ENCODE data around the gene SMG7.

Gene SMG7

DNA sequence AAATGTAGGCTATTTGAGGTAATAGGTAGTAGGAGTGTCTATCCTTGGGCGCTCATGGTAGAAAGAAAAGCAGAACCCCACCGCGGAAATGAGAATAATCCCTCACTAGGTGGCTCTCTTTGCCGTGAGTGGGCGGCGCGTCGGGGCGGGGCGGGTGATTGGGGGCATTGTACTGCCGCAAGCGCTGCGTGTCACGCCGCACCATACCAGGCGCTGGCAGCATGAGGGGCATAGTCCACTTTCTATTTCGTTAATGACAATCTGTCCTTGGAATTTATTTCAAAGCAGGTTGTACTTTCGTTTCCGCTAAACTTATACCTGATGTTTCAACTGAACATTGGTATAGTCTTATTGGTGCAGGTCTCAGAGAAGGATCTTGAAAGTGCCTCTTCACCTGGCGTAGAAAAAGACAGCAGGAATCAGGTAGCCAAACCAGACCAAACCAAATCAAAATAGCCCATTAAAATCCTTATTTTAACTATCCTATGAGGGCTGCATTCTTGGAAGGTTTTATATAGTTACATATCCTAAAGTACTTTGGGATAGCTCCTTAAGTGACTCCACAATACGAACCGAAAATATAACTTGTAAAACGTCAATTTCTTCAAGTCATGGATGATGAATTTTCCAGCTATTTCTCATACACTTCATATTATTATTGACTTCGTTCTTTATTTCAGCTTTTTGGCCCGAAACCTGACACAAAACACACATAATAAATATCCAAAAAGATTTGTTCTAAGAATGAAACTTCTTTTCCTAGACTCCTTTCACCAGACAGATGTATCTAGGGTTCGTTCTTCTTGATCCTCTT, 1.9 kb upstream of the SMG7 start:
- DNase-seq, result peak; percentile 39 to 78

DNA sequence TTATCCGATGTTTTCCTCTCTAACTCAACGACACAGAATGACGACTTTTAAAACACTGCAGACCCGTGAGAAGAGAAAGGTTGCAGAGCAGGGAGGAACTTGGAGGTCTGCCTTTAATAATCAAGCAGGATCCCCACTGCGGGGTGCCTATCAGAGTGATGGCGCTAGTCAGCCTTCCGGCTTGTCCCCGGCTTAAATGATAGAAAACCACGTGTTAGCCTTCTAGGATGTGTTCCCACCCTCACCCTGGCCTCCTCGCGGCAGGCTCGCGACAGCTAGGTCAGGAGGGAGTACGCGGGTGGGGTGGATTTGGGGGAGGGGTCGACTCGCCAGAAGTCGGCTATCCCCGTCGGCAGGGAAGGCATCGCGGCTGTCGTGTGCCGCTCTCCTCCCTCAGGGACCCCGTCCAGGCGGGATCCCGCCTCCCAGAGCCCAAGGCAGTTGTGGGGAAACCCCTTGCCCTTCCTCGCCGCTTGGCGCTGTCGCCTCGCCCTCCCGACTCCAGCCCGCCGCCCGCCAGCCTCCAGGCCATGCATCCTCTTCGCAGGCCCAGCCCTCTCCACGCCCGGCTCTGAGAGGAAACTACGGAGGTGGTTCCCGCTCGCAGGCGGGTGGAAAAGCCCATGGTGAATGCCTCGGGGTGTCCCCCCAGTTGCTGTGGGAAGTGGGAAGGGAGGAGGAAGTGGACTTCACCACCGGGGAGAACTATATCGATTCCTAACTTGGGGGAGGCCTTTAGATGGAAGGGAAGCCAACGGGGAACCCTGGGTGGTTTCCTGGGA, 1.1 kb upstream of the SMG7 start:
- peak; percentile 15 to 65 for DNase-seq

DNA sequence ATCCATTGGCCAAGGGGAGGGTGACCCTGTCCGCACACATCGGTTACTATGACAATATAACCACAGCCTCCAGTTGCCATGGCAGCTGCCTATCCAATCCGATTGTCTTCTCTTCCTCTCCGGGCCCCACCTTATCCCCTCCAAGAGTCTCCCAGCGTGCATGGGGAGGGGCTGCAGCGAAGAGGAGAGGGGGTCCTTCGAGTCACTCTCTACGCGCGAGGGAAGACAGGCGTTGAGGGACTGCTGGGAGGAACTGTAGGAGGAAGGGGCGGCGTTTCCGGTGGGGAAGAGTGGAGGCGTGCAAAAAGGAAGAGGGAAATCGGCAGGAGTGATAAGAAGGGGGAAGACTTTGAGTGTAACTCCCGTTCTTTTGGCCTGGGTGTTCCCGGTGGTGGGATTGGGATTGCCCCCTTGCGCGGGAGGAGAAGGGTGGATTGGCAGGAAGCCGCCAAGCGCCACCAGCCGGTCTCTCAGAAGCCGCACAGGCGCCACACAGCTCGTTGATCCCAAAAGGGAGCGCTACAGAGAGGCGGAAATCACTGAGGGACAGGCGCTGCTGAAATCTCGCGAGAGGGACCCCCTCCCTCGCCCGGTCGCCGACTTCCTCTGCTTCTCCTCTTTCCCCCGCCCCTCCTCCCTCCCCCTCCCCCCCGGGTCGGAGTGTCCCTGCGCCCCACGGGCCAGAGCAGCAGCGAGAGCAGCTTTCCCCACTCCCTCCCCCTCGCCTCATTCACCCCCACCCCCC, 384 bp upstream of the SMG7 start:
- peak; percentile 88 to 93 for DNase-seq

DNA sequence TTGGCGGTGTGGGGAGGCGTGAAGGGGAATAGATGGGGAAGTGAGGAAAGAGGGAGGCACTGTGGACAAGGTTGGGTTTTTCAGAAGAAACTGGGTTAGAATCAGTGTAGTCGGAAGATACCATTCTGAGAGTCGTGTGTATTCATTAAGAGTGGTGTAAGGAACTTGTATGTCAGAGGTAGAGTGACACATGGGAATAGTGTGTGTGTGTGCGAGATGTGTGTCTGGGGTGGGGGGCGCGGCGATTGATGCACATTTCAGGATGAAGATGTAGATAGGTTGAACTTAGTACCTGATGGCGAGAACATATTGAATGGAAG, 878 bp downstream of the SMG7 start:
- DNase-seq, result no peak

DNA sequence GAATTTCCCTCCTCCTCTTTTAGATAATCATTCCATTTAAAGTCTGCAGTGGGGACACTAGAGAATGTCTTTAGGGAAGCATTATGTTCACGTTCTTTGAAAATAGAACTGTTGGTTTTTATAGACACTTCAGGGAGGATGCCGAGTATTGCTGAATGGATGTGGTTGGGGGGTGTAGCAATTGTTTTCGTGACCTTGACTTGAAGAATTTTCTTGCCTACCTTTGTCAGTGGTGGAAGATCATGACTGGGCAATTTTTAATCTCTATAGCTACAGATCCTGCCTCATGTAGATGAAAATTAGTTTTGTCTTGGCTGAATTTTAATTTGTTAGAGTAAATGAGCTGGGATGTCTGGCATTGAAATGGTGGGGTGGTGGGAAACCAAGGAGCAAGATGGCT, 3.8 kb downstream of the SMG7 start:
- DNase-seq, result no peak

DNA sequence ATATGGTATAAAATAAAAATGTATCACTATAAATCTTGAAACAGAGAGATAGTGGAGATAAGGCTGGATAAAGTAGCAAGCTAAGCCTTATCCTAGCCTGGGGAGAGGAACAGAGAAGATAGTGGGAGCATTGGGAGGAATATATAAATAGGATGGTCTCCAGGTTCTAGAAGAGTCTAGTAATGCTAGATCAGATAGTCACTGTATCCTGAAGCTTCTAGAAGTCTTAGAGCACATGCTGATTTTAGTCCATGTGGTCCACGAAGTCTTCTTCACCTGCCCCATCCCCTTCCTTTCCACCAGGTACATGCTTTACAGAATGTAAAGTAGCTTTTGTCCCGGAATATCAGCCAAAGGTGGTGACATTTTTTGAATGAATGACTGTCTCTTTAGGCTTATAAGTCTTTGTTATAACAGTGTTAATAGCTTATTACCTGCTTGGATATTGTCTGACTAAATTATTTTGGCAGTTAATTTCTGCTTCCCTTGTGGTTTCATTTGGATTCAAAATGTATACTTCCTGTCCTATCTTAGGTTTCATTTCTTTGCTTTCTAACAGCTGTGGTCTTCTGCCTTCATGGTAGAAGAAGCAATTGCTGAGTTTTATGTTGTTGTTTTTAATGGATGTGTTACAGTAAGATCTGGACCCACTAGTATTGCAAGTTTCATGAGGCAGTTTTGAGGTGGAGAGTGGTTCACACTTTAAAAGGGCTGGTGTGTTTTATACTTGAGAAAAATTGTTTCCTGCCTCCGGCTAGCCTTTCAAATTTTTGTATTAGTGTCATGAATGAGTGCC, 5.9 kb downstream of the SMG7 start:
- no peak for DNase-seq

DNA sequence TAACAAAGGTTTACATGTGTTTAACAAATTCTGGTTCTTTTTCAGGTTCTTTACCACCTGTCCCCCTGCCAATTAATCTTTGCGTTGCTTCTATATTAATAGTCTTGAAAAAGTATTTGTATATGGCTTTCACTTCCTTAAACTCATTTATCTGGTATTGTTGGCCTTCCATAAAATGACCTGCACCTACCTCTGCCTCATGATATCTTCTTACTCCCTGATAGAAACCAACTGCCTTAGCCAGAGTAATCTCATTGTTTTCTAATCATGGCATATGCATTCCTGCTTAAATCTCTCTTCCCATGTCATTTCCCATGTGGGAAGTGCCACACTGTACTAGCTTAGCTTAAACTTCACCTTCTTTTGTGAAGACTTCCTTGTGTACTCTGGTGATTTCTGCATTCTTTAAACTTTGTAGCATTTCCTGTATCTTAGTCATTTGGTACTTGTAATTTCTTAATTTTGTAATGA, 8.7 kb downstream of the SMG7 start:
- no peak for DNase-seq

DNA sequence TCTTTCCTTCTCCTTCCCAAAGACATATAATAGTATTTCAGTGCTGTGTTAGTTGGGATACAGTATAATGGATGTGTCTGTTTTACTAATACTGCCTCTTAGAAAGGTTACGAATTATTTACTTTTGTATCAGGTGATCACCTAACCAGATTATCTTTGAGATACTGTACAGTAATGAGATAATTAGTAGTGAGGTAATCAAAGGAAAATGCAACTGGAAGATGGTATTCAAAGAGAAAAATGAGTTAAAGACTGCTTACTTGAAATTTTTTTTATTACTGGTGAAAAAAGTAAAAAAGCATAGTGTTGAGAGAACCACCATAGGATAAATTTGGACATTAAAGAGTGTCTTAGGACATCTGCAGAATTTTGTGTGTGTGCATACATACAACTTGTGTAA, 10.9 kb downstream of the SMG7 start:
- DNase-seq, result no peak

DNA sequence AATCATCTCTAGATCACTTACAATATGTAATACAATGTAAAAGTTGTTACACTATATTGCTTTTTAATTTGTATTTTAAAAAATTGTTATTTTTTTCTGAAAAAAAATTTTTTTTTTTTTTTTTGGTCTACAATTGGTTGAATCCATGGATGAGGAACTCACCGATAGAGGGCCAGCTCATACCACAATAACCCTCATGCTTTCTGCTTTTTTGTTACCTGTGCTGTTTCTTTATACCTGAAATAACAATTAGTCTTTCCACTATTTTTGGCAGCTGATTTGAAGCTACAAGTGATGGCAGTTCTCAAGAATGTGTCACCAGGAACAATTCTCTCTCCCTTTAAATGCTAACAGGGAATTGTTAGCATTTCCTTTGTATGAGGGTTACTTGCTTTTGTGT, 12.0 kb downstream of the SMG7 start:
- DNase-seq, result no peak

DNA sequence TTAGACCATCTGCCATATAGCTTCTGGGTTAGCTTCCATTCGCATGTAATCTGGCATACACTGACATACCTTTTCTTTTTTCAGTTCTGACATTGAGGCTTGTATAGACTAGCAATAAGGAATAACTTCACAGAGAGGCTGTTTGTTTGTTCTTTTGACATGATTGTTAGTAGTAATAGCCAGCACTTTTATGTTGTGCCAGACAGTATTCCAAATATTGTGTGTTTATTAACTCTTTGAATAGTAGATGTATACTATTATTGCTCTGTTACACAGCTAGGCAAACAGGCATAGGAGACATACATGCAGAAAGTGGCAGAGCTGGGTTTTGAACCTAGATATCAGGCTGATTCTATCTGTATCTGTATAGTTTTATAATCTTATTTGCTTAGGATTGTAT, 12.6 kb downstream of the SMG7 start:
- DNase-seq, result no peak

DNA sequence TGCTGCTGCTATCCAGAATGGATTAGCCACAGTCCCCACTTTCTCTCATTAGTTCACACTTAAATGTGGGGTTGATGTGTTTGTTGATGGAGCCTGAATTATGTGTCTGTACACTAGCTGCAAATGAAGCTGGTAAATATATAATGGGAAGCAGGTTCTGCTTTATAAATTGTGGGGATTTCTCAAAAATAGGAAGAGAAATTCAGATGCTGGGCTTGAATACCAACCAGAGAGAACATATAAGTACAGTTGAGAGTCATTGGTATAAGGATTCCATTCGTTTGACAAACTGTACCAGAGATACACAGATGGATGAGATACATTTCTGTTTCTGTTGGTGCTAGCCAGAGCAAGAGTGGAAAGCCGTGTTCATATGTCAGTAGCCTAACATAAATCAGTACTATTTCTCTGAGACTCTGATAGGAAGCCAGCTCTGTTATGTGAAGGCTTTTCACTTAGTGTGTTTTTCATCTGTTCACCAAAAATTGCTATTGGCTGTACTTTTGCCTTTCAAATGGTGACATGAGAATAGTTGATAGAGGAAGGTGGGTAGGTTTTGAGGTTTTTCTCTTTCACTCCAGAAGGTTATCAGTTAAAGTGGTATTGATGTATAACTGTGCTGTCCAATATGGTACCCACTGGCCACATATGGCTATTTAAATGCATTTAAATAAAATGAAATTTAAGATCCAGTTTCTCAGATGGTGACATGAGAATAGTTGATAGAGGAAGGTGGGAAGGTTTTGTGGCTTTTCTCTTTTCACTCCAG, 15.6 kb downstream of the SMG7 start:
- no peak for DNase-seq

DNA sequence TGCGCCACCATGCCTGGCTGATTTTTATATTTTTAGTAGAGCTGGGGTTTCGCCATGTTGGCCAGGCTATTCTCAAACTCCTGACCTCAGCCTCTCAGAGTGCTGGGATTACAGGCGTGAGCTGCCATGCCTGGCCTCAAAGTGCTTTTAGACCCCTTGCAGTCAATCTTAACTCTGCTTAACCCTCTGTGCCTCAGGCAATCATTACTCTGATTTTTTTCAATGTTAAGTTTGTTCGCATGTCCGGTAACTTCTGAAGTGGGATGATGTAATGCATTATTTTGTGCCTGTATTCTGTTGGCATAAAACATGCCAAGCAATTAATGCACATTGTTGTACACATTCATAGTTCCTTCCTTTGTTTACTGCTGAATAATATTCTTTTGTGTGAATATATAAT, 18.6 kb downstream of the SMG7 start:
- DNase-seq, result no peak

DNA sequence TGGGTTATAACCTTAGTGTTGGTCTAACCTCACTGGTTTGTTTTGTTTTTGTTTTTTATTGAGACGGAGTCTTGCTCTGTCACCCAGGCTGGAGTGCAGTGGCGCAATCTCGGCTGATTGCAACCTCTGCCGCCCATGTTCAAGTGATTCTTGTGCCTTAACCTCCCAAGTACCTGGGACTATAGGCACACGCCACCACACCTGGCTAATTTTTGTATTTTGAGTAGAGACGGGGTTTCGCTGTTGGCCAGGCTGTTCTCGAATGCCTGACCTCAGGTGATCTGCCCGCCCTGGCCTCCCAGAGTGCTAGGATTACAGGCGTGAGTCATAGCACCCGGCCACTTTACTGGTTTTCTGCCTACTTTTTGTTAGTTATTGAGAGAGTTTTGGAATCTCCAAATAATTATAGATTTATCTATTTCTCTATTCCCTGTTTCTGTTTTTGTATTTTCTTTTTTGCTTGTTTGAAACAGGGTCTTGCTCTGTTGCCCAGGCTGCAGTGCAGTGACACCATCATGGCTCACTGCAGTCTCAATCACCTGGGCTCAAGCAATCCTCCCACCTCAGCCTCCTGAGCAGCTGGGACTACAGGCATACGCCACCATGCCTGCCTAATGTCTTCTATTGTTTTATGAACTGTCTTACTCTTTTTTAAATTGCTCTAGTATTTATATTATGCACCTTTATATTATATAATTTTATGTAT, 21.4 kb downstream of the SMG7 start:
- DNase-seq, result no peak

DNA sequence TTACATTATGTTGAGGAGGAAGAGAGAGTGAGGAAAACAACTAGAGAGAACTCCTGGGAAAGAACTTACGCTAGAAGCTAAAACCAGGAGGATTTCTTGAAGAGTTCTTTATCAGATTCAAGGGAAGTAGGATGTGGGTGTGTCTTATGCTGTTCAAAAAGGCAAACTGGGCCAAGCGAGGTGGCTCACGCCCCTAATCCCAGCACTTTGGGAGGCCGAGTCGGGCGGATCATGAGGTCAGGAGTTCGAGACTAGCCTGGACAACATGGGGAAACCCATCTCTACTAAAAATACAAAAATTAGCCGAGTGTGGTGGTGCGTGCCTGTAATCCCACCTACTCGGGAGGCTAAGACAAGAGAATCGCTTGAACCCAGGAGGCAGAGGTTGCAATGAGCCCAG, 23.1 kb downstream of the SMG7 start:
- no peak for DNase-seq

DNA sequence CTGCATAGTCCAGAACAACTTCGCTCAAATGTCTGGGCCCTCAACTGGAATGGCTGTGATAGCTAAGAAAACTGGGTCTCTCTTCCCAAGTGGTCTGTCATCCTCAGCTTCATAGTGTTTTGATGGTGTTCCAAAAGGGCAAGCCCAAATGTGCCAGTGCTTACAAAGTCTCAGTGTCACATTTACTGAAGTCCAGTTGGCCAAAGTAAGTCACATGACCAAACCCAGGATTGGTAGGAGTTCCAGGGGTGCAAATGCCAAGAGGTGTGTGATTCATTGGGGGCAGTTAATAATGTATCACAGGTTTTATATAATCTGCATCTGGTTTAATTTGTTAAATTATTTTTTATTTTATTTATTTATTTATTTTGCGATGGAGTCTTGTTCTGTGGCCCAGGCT, 24.9 kb downstream of the SMG7 start:
- no peak for DNase-seq

DNA sequence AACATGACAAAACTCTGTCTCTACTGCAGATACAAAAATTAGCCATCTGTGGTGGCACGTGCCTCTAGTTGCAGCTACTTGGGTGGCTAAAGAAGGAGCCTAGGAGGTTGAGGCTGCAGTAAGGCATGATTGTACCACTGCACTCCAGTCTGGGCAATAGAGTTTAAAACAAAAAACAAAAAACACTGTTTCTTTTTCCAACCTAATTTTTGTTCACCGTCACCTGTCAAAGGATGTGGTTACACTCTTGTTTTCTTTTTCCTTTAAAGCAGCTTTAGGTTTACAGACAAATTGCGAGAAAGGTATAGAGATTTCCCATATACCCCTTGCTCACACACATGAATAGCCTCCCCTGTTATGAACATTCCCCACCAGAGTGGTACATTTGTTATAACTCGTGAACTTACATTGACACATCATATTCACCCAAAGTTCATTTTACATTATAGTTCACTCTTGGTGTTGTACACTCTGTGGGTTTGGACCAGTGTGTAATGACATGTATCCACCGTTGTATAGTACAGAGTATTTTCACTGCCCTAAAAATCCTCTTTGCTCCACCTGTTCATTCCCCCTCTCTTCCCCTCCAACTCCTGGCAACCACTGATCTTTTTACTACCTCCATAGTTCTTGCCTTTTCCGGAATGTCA, 26.2 kb downstream of the SMG7 start:
- no peak for DNase-seq

DNA sequence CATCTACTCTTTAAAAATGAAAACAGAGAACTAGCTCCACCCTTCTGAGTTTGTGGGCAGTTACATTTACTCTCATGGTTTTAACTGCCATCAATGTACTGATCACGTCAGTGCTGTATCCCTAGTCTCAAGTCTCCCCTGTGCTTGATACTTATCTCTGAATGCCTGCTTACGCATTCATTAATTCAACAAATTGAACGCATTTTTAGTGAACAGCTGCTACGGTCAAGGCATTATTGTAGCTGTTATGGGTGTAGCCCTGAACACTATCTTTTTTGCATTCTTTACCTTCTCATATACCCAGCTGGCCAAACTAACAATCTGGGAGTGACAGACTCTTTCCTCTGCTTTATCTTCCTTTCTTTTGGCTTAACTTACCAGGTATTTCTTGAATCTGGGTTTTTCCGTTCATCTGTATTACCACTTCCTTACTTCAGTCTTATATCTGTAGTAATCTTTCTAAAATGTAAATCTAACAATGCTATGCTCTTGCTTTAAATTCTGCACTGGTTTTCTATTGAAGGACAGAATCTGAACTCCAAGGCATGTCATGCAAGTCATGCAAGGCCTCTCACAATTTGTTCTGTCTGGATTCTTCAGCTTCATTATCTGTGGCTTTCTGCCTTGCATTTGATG, 33.3 kb downstream of the SMG7 start:
- no peak for DNase-seq

DNA sequence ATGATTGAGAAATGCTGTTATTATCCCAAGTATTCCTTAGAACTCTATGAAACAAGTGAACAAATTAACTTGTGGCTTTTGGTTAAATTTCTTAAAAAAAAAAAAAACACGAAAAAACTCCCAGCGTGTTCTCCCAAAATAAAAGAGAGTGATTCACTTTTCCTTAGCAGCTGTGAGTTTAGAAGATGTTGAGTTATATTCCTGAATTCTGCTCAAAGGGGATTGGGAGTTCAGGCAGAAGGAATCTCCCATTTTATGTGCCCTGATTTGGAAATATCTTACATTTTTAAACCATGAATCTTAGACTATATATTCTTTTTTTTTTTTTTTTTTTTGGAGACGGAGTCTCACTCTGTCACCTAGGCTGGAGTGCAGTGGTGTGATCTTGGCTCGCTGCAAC, 34.3 kb downstream of the SMG7 start:
- DNase-seq, result no peak

DNA sequence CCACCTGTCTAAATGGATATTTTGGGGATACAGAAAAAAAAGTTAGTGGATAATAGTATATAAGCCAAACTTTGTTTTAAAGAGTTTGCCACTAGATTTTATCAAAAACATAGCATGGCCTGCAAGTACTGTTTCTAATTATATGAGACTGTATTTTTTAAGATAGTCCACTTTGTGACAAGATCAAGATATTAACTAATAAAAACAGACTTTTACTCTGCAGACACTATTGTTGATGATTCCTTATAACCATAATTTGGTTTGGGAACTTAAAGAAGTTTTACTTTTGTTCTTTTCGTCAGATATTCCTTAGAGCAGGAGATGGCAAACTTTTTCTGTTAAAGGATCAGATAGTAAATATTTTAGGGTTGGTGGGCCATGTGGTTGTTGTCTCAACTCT, 36.4 kb downstream of the SMG7 start:
- no peak for DNase-seq

DNA sequence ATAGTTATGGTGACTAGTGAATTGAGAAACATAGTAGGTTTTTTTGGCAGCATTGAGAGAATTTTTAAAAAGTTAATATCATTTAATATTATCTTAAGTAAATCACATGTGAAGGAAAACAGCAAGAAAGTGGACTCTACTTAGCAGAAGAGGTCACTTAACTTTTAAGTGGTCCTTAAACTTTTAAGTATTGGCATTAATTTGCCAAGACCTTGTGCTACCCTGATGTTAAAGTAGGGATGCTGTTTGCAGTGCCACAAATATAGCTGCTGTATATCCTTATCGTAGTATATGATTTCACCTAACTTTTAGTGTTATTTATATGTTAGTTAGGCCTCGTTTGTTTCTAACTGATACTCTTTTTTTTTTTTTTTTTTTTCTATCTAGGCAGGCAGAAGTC, 40.2 kb downstream of the SMG7 start:
- DNase-seq, result no peak
